ENCODE data around the gene LIAS. TPM values are rescaled to one million over a fixed set of nuclear protein-coding genes. Genes with fewer than 3 reads are reported as not detected.
"Not testable (repeated sequence)": the region's sequence is repeated elsewhere in the genome, so short reads cannot be mapped to it uniquely, and the experiment has no call there.

LIAS gene
- total RNA-seq, 2 experiments from 2014 or later, result 15.3 to 16.1 TPM

- no peak for ATAC-seq
- Mint-ChIP-seq H3K4me3 (no peak overlapping the region), H3K4me1 (ENCODE audit: low read depth) (no peaks in the 10 kb centered on the region), H3K9me3 (ENCODE audit: insufficient read depth) (no peaks in the 10 kb centered on the region), H3K27ac (no peak overlapping the region), H3K36me3 (ENCODE audit: low read depth) (peaks cover 5% of the 10 kb centered on the region), H3K27me3 (ENCODE audit: low read depth) (no peaks in the 10 kb centered on the region)
- DNase-seq, result no peak
- POLR2A ChIA-PET, result no interaction called here
- CTCF ChIA-PET, result interaction anchor here (2.6 kb wide), 1 partner anchor 12 kb away, joined by 13 read pairs; no protein-coding TSS in a partner anchor
These were observed 22.2 kb downstream of the LIAS start for GRCh38 chr4:39480902-39481695.

GRCh38 chr4:39484582-39485272 lies 25.9 kb downstream of the LIAS start:
- no peak for ATAC-seq
- H3K36me3 Mint-ChIP-seq (ENCODE audit: low read depth), result no peaks in the 10 kb centered on the region
- H3K4me3 Mint-ChIP-seq, result no peak overlapping the region
- no peak for DNase-seq
- ChIA-PET CTCF (interaction anchor here (1.7 kb wide), 1 partner anchor 16 kb away, joined by 6 read pairs; no protein-coding TSS in a partner anchor), POLR2A (no interaction called here)
- no peaks in the 10 kb centered on the region for H3K4me1 Mint-ChIP-seq (ENCODE audit: low read depth)
- H3K9me3 Mint-ChIP-seq (ENCODE audit: insufficient read depth), result no peaks in the 10 kb centered on the region
- no peaks in the 10 kb centered on the region for H3K27me3 Mint-ChIP-seq (ENCODE audit: low read depth)
- no peak overlapping the region for H3K27ac Mint-ChIP-seq

GRCh38 chr4:39486221-39486804 lies 27.5 kb downstream of the LIAS start:
- POLR2A ChIA-PET, result no interaction called here
- no peak overlapping the region for H3K4me3 Mint-ChIP-seq
- H3K9me3 Mint-ChIP-seq (ENCODE audit: insufficient read depth), result no peaks in the 10 kb centered on the region
- H3K36me3 Mint-ChIP-seq (ENCODE audit: low read depth), result no peaks in the 10 kb centered on the region
- CTCF ChIA-PET, result no interaction called here
- H3K27me3 Mint-ChIP-seq (ENCODE audit: low read depth), result no peaks in the 10 kb centered on the region
- no peak overlapping the region for H3K27ac Mint-ChIP-seq
- ATAC-seq (no peak), DNase-seq (no peak)
- H3K4me1 Mint-ChIP-seq (ENCODE audit: low read depth), result no peaks in the 10 kb centered on the region

GRCh38 chr4:39490322-39490721 lies 31.5 kb downstream of the LIAS start:
- ChIA-PET CTCF (no interaction called here), POLR2A (interaction anchor here (0.6 kb wide), 1 partner anchor 11 kb away, joined by 3 read pairs; no protein-coding TSS in a partner anchor)
- Mint-ChIP-seq H3K36me3 (ENCODE audit: low read depth) (no peaks in the 10 kb centered on the region), H3K27me3 (ENCODE audit: low read depth) (no peaks in the 10 kb centered on the region), H3K27ac (no peak overlapping the region), H3K4me1 (ENCODE audit: low read depth) (no peaks in the 10 kb centered on the region), H3K4me3 (no peak overlapping the region), H3K9me3 (ENCODE audit: insufficient read depth) (no peaks in the 10 kb centered on the region)
- no peak for DNase-seq
- no peak for ATAC-seq

GRCh38 chr4:39494354-39494753 lies 35.5 kb downstream of the LIAS start:
- no peaks in the 10 kb centered on the region for H3K4me1 Mint-ChIP-seq (ENCODE audit: low read depth)
- H3K4me3 Mint-ChIP-seq, result no peak overlapping the region
- no peak overlapping the region for H3K27ac Mint-ChIP-seq
- ChIA-PET CTCF (no interaction called here), POLR2A (no interaction called here)
- H3K27me3 Mint-ChIP-seq (ENCODE audit: low read depth), result no peaks in the 10 kb centered on the region
- DNase-seq (no peak), ATAC-seq (no peak)
- peaks cover 6% of the 10 kb centered on the region for H3K36me3 Mint-ChIP-seq (ENCODE audit: low read depth)
- H3K9me3 Mint-ChIP-seq (ENCODE audit: insufficient read depth), result no peaks in the 10 kb centered on the region

- H3K4me3 Mint-ChIP-seq, result no peak overlapping the region
- H3K27ac Mint-ChIP-seq, result no peak overlapping the region
- CTCF ChIA-PET, result interaction anchor here (0.9 kb wide), 1 partner anchor 26 kb away, joined by 4 read pairs; no protein-coding TSS in a partner anchor
- POLR2A ChIA-PET, result no interaction called here
- H3K27me3 Mint-ChIP-seq (ENCODE audit: low read depth), result no peaks in the 10 kb centered on the region
- ATAC-seq (no peak), DNase-seq (no peak)
- H3K9me3 Mint-ChIP-seq (ENCODE audit: insufficient read depth), result no peaks in the 10 kb centered on the region
- H3K36me3 Mint-ChIP-seq (ENCODE audit: low read depth), result peaks cover 8% of the 10 kb centered on the region
- no peaks in the 10 kb centered on the region for H3K4me1 Mint-ChIP-seq (ENCODE audit: low read depth)
These were observed 36.8 kb downstream of the LIAS start for GRCh38 chr4:39495446-39496213.

- ATAC-seq (no peak), DNase-seq (no peak)
- POLR2A ChIA-PET, result no interaction called here
- Mint-ChIP-seq H3K27ac (no peak overlapping the region), H3K36me3 (ENCODE audit: low read depth) (peaks cover 8% of the 10 kb centered on the region), H3K4me1 (ENCODE audit: low read depth) (no peaks in the 10 kb centered on the region), H3K4me3 (no peak overlapping the region), H3K27me3 (ENCODE audit: low read depth) (no peaks in the 10 kb centered on the region), H3K9me3 (ENCODE audit: insufficient read depth) (no peaks in the 10 kb centered on the region)
- CTCF ChIA-PET, result no interaction called here
These were observed 39.3 kb downstream of the LIAS start for GRCh38 chr4:39497909-39498726.

- Mint-ChIP-seq H3K4me1 (ENCODE audit: low read depth) (no peaks in the 10 kb centered on the region), H3K27ac (no peak overlapping the region), H3K9me3 (ENCODE audit: insufficient read depth) (no peaks in the 10 kb centered on the region), H3K27me3 (ENCODE audit: low read depth) (no peaks in the 10 kb centered on the region), H3K4me3 (no peak overlapping the region), H3K36me3 (ENCODE audit: low read depth) (peaks cover 14% of the 10 kb centered on the region)
- POLR2A ChIA-PET, result no interaction called here
- ATAC-seq, result no peak
- no peak for DNase-seq
- CTCF ChIA-PET, result no interaction called here
These were observed 39.8 kb downstream of the LIAS start for GRCh38 chr4:39498727-39499020.

GRCh38 chr4:39502019-39502663 lies 43.3 kb downstream of the LIAS start:
- ChIA-PET POLR2A (no interaction called here), CTCF (no interaction called here)
- DNase-seq (no peak), ATAC-seq (no peak)
- Mint-ChIP-seq H3K4me3 (no peak overlapping the region), H3K9me3 (ENCODE audit: insufficient read depth) (no peaks in the 10 kb centered on the region), H3K36me3 (ENCODE audit: low read depth) (peaks cover 29% of the 10 kb centered on the region), H3K27ac (no peak overlapping the region), H3K4me1 (ENCODE audit: low read depth) (no peaks in the 10 kb centered on the region), H3K27me3 (ENCODE audit: low read depth) (no peaks in the 10 kb centered on the region)

- peaks cover 29% of the 10 kb centered on the region for H3K36me3 Mint-ChIP-seq (ENCODE audit: low read depth)
- POLR2A ChIA-PET; DNase-seq; H3K4me3 Mint-ChIP-seq; H3K9me3 Mint-ChIP-seq (ENCODE audit: insufficient read depth); H3K27ac Mint-ChIP-seq; ATAC-seq; H3K27me3 Mint-ChIP-seq (ENCODE audit: low read depth); CTCF ChIA-PET; H3K4me1 Mint-ChIP-seq (ENCODE audit: low read depth): not testable (repeated sequence)
These were observed 43.8 kb downstream of the LIAS start for GRCh38 chr4:39502664-39503035.

- DNase-seq (no peak), ATAC-seq (no peak)
- Mint-ChIP-seq H3K27ac (no peak overlapping the region), H3K4me1 (ENCODE audit: low read depth) (no peaks in the 10 kb centered on the region), H3K36me3 (ENCODE audit: low read depth) (peaks cover 27% of the 10 kb centered on the region), H3K4me3 (no peak overlapping the region), H3K27me3 (ENCODE audit: low read depth) (no peaks in the 10 kb centered on the region), H3K9me3 (ENCODE audit: insufficient read depth) (no peaks in the 10 kb centered on the region)
- CTCF ChIA-PET, result no interaction called here
- POLR2A ChIA-PET, result no interaction called here
These were observed 45.7 kb downstream of the LIAS start for GRCh38 chr4:39504538-39504937.

Data from activated CD8-positive, alpha-beta T cell treated with anti-CD3 and anti-CD28 coated beads, Interleukin-2, amount 10 ng/mL, durations not matched to agents 7 days and 5 days (primary cell).